AG09319 (cell line): ENCODE measurements around the gene NANOS1.

ENCODE experiments used
- DNase-seq: peaks from one replicate; pipeline ENCODE4 v3.0.0-alpha.2; 2010; ENCODE audit warnings: low read depth; ENCODE audit errors: extremely low read depth
- CTCF ChIP-seq: IDR thresholded peaks from 2 replicates; pipeline ENCODE4 v1.5.1; 2011; ENCODE audit warnings: low read depth, mild to moderate bottlenecking, inconsistent platforms, low read length, moderate library complexity

The NANOS1 gene

GRCh38 chr10:119007211-119007574, 22.3 kb upstream of the NANOS1 start:
- TF ChIP-seq CTCF = no peak
- no peak for DNase-seq

GRCh38 chr10:119020627-119020946, 8.9 kb upstream of the NANOS1 start:
- TF ChIP-seq CTCF = no peak
- DNase-seq = no peak

- no peak for DNase-seq
- no peak for TF ChIP-seq CTCF
These were observed 6.5 kb upstream of the NANOS1 start for GRCh38 chr10:119022846-119023552.

GRCh38 chr10:119023553-119023868, 6.0 kb upstream of the NANOS1 start:
- DNase-seq = no peak
- TF ChIP-seq CTCF = no peak

- TF ChIP-seq CTCF = no peak
- DNase-seq = no peak
These were observed 4.6 kb upstream of the NANOS1 start for GRCh38 chr10:119024882-119025281.

GRCh38 chr10:119025336-119025735, 4.2 kb upstream of the NANOS1 start:
- peak; percentile 5; the same call in 1 of the 2 replicates for TF ChIP-seq CTCF
- no peak for DNase-seq

- TF ChIP-seq CTCF = no peak
- DNase-seq = no peak
These were observed 3.7 kb upstream of the NANOS1 start for GRCh38 chr10:119025776-119026175.
